Kidney epithelial cell (primary cell): ENCODE data around the gene VPS51. TPM values are rescaled to one million over a fixed set of nuclear protein-coding genes. Genes with fewer than 3 reads are reported as not detected.

ENCODE experiments used
- DNase-seq: peaks from one replicate; pipeline ENCODE4 v3.0.0-alpha.2; 2010; ENCODE audit warnings: low read depth
- H3K27me3 ChIP-seq: 2 replicates; pipeline ENCODE4 v1.6.0; 2011; ENCODE audit warnings: low read length; ENCODE audit not compliant: control insufficient read depth, insufficient read depth
- H3K36me3 ChIP-seq: 2 replicates; pipeline ENCODE4 v1.5.1; 2011; ENCODE audit warnings: low read length; ENCODE audit not compliant: control insufficient read depth, insufficient read depth
- H3K4me3 ChIP-seq: 2 replicates; pipeline ENCODE4 v1.5.1; 2011; ENCODE audit warnings: low read depth, mild to moderate bottlenecking, control low read depth, low read length
- total RNA-seq: library from RNA; depleted of rRNA; stranded (reverse); fragments of >200 nt; gene quantifications from 2 replicates; pipeline ENCODE4 v1.2.3, GENCODE V29; 2015
- TF ChIP-seq, protein P1 (sequence below): IDR thresholded peaks from 2 replicates; pipeline ENCODE4 v1.5.1; 2011; ENCODE audit warnings: mild to moderate bottlenecking, moderate library complexity, low read length, control low read depth, inconsistent platforms; ENCODE audit not compliant: insufficient read depth, poor library complexity, severe bottlenecking

The VPS51 gene
- total RNA-seq, 1 donor from 2014 or later, result 391 TPM

DNA sequence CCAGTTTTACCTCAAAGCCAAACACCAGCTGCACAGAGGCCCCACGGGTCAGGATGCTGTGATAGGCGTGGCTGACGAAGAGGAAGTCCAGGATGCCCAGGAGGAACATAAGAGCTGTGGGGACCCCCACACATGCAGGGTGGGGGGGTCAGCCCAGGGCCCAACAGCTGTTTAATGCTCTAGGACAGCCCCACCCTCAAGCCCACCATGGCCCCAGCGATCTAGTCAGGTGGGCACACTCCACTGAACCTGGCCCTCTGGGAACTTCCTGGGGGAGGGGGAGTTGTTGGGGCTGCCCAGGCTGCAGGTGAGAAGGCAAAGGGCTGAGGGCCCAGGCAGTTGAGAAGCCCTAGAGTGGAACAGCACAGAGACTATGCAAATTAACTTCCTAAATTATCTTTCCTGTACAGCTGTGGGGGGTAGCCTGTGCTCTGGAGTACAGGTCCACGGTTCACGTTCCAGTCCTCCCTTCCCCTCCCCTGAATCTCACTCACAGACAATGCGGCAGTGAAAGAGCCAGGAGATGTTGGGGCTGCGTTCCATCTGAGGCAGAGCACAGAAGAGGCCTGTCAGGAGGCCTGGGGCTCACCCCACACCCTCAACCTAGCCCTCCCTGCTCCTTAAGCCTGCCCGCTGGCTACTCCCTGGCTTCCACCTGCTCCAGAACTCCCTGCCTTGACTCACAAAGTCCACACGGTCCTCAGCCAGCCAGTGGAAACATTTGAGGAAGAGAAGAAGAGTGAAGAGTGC is 36.4 kb downstream of the VPS51 start:
- H3K36me3 ChIP-seq, result peaks cover 4% of the 10 kb centered on the region
- H3K27me3 ChIP-seq, result no peaks in the 10 kb centered on the region
- H3K4me3 ChIP-seq, result no peak overlapping the region
- TF ChIP-seq, protein P1, sequence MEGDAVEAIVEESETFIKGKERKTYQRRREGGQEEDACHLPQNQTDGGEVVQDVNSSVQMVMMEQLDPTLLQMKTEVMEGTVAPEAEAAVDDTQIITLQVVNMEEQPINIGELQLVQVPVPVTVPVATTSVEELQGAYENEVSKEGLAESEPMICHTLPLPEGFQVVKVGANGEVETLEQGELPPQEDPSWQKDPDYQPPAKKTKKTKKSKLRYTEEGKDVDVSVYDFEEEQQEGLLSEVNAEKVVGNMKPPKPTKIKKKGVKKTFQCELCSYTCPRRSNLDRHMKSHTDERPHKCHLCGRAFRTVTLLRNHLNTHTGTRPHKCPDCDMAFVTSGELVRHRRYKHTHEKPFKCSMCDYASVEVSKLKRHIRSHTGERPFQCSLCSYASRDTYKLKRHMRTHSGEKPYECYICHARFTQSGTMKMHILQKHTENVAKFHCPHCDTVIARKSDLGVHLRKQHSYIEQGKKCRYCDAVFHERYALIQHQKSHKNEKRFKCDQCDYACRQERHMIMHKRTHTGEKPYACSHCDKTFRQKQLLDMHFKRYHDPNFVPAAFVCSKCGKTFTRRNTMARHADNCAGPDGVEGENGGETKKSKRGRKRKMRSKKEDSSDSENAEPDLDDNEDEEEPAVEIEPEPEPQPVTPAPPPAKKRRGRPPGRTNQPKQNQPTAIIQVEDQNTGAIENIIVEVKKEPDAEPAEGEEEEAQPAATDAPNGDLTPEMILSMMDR, result no peak
- DNase-seq, result no peak

- H3K27me3 ChIP-seq, result no peaks in the 10 kb centered on the region
- TF ChIP-seq, protein P1, result no peak
- DNase-seq, result no peak
- H3K4me3 ChIP-seq, result peak overlapping the region; percentile 79
- peaks cover 4% of the 10 kb centered on the region for H3K36me3 ChIP-seq
Measured at GRCh38 chr11:65132988-65133700, 37.1 kb downstream of the VPS51 start.

DNA sequence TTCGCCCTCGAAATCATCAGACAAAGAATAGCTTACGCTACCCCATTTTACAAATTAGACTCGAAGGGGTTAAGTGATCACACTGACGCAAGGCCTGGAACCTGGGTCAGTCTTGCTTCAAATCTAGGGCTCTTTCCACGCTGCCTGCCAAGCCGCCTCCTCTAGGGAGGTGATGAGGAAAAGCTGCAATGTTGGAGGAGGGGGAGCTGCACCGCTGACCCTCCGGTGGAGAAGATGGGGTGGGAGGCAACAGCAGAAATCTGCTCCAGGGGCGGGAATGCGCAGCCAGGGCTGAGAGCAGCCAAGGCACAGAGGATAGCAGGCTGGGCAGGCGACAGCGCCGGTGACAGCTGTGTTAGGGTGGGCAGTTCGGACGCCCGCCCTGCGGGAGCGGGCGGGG is 37.7 kb downstream of the VPS51 start:
- DNase-seq, result no peak
- H3K4me3 ChIP-seq, result peak overlapping the region; percentile 79
- TF ChIP-seq, protein P1, result no peak
- H3K27me3 ChIP-seq, result no peaks in the 10 kb centered on the region
- H3K36me3 ChIP-seq, result peaks cover 4% of the 10 kb centered on the region

- Histone ChIP-seq H3K36me3 (peaks cover 4% of the 10 kb centered on the region), H3K4me3 (peak within 1 kb of the TSS; percentile 79), H3K27me3 (no peaks in the 10 kb centered on the region)
- TF ChIP-seq, protein P1, result no peak
- no peak for DNase-seq
Measured at GRCh38 chr11:65134240-65134951, 38.4 kb downstream of the VPS51 start, which contains the start of gene SYVN1. Gene SYVN1 (minus strand): TSS chr11:65134519. CDS start chr11:65133601, 918 bp downstream.

DNA sequence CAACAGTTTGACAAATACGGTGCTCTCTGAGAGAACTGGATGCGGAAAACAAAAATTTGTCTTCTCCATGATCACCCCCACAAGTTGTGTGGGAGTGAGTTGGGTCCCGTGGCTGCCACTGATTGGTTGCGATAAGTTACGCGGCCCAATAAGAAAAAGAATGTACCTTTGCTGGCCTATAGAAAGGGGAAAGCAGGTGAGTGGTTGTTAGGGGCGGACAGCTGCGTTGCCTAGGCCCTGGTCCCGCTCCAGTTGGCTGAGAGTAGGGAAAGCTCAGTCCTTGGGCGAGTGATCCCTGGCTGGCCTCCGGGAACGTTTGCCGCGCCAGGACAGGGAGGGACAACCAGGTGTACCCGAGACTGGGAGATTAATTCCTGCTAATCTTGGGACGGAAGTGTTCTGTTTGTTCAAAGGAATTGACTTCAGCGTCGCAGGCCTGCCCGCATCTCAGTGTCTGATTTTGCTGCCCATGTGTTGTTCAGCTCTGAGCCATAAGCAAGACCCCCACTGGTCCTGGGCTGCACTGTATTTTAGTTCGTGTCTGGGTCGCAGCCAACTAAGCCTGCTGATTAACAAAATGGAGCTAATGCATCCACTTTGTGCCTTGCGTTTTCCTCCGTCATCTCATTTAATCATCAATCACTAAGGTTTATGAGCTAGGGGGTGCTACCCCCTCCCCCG is 39.1 kb downstream of the VPS51 start:
- peak; percentile 96 for DNase-seq

More for the DNA sequence above, 39.1 kb downstream of the VPS51 start:
- TF ChIP-seq, protein P1, result no peak
- Histone ChIP-seq H3K27me3 (no peaks in the 10 kb centered on the region), H3K36me3 (peaks cover 2% of the 10 kb centered on the region), H3K4me3 (peak overlapping the region; percentile 79)
